Measurements from ENCODE around the gene CTSC. TPM values are rescaled to one million over a fixed set of nuclear protein-coding genes. Genes with fewer than 3 reads are reported as not detected.

Gene CTSC
- total RNA-seq, 1 experiment from 2014 or later, result 359 TPM

GRCh38 chr11:88333862-88334261, 3.7 kb downstream of the CTSC start:
- TF ChIP-seq, protein P1, sequence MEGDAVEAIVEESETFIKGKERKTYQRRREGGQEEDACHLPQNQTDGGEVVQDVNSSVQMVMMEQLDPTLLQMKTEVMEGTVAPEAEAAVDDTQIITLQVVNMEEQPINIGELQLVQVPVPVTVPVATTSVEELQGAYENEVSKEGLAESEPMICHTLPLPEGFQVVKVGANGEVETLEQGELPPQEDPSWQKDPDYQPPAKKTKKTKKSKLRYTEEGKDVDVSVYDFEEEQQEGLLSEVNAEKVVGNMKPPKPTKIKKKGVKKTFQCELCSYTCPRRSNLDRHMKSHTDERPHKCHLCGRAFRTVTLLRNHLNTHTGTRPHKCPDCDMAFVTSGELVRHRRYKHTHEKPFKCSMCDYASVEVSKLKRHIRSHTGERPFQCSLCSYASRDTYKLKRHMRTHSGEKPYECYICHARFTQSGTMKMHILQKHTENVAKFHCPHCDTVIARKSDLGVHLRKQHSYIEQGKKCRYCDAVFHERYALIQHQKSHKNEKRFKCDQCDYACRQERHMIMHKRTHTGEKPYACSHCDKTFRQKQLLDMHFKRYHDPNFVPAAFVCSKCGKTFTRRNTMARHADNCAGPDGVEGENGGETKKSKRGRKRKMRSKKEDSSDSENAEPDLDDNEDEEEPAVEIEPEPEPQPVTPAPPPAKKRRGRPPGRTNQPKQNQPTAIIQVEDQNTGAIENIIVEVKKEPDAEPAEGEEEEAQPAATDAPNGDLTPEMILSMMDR (conservative IDR thresholded peaks at IDR 0.05), result no peak
- no CpG with 5 or more reads among the region's 2 CpGs for WGBS (ENCODE audit: extremely low coverage, insufficient read length, low lambda C conversion rate)

More at GRCh38 chr11:88333862-88334261, 3.7 kb downstream of the CTSC start:
- Mint-ChIP-seq H3K27me3 (ENCODE audit: low read depth) (no peaks in the 10 kb centered on the region), H3K4me3 (no peak overlapping the region; a peak in 1 of 5 replicates), H3K36me3 (ENCODE audit: insufficient read depth in 1 of 3, low read depth in 3 of 3) (peaks cover 48 to 67% (median 64%) of the 10 kb centered on the region in 3 experiments), H3K9me3 (no peaks in the 10 kb centered on the region), H3K27ac (0 out of 7 replicates have a peak overlapping the region, but pooled peaks of 1 of the 3 experiments have one; percentile 55), H3K4me1 (peaks cover 55 to 61% of the 10 kb centered on the region in 2 experiments)
- Histone ChIP-seq H3K18ac (ENCODE audit: insufficient read length, low read depth, low read length) (no peak overlapping the region), H2BK12ac (ENCODE audit: insufficient read length, low read depth, low read length) (no peak overlapping the region), H3K79me2 (ENCODE audit: insufficient read depth, low read length) (peaks cover 26% of the 10 kb centered on the region), H4K91ac (ENCODE audit: insufficient read length, low read depth, low read length) (no peak overlapping the region), H3K23ac (ENCODE audit: insufficient read length, low read depth, low read length) (no peak overlapping the region), H3K9me3 (ENCODE audit: control insufficient read depth, low read depth, low read length) (no peaks in the 10 kb centered on the region), H3K14ac (ENCODE audit: insufficient read depth, low read length) (no peak overlapping the region), H3K56ac (ENCODE audit: insufficient read length, low read depth, low read length) (no peak overlapping the region), H2BK120ac (ENCODE audit: low read depth, low read length, poor library complexity, severe bottlenecking) (no peak overlapping the region), H4K8ac (replicated peaks; ENCODE audit: insufficient read length, low read depth, low read length) (no peak overlapping the region), H2BK20ac (ENCODE audit: low read depth, low read length, poor library complexity, severe bottlenecking) (no peak overlapping the region), H2BK5ac (ENCODE audit: insufficient read length, low read length) (no peak overlapping the region), H3K79me1 (ENCODE audit: insufficient read depth, low read depth, low read length, poor library complexity, severe bottlenecking) (peaks cover 9% of the 10 kb centered on the region), H3K27me3 (ENCODE audit: insufficient read depth, low read length) (no peaks in the 10 kb centered on the region), H2AFZ (ENCODE audit: low read length) (no peak overlapping the region), H3K27ac (ENCODE audit: insufficient read length, low read depth, low read length) (no peak overlapping the region), H3K4me2 (ENCODE audit: insufficient read depth, insufficient read length, low read length) (peak overlapping the region; percentile 30), H3K4ac (ENCODE audit: low read depth, low read length) (no peak overlapping the region), H3K23me2 (ENCODE audit: insufficient read length, low read depth, low read length, poor library complexity, severe bottlenecking) (peaks cover 5% of the 10 kb centered on the region), H3K9ac (ENCODE audit: extremely low read depth, insufficient read length, low read length) (no peak overlapping the region), H2BK15ac (ENCODE audit: low read depth, low read length) (no peak overlapping the region), H3K4me1 (ENCODE audit: insufficient read depth, low read length) (peaks cover 5% of the 10 kb centered on the region; the same call in 1 of the 2 replicates), H2AK5ac (ENCODE audit: insufficient read length, low read length) (no peak overlapping the region), H4K20me1 (ENCODE audit: control insufficient read depth, insufficient read depth, insufficient read length) (no peaks in the 10 kb centered on the region), H3T11ph (ENCODE audit: low read length) (no peak overlapping the region), H4K5ac (ENCODE audit: insufficient read length, low read depth, low read length) (no peak overlapping the region)
- no peak for DNase-seq
